SK-N-SH treated with all-trans-retinoic acid at 6 μM for 48 hours (cell line): ENCODE results near the gene MLST8.

Experiments
- ATAC-seq: fragments of 200-7000 bp; cut with Tn5 transposase; 3 replicates; pipeline ENCODE4 v1.9.1; 2020; ENCODE audit warnings: mild to moderate bottlenecking, moderate library complexity
- ARNTL ChIP-seq: fragments of 450-650 bp; formaldehyde crosslinking; IDR thresholded peaks from 2 replicates; pipeline ENCODE4 v1.5.0; 2020; ENCODE audit warnings: low read depth, mild to moderate bottlenecking, moderate library complexity, borderline replicate concordance
- BACH2 ChIP-seq: fragments of 250-450 bp; sonication (Bioruptor Pico); IDR thresholded peaks from 2 replicates; pipeline ENCODE4 v1.9.0; 2021; ENCODE audit warnings: mild to moderate bottlenecking, borderline replicate concordance
- GLIS3 ChIP-seq: fragments of 250-450 bp; sonication (Bioruptor Pico); IDR thresholded peaks from 2 replicates; pipeline ENCODE4 v1.5.0; 2020; ENCODE audit warnings: mild to moderate bottlenecking, moderate library complexity
- ISL1 ChIP-seq: fragments of 250-450 bp; sonication (Bioruptor Pico); IDR thresholded peaks from 2 replicates; pipeline ENCODE4 v2.1.2; 2022; ENCODE audit warnings: mild to moderate bottlenecking, moderate library complexity
- PPARA ChIP-seq: fragments of 250-450 bp; sonication (Bioruptor Pico); IDR thresholded peaks from 2 replicates; pipeline ENCODE4 v1.5.0; 2020; ENCODE audit warnings: mild to moderate bottlenecking, borderline replicate concordance
- TCF4 ChIP-seq: fragments of 250-450 bp; sonication (Bioruptor Pico); IDR thresholded peaks from 2 replicates; pipeline ENCODE4 v1.8.0; 2021; ENCODE audit warnings: mild to moderate bottlenecking, moderate library complexity, borderline replicate concordance
- TOX ChIP-seq: fragments of 250-450 bp; sonication (Bioruptor Pico); IDR thresholded peaks from 2 replicates; pipeline ENCODE4 v1.8.0; 2021; ENCODE audit warnings: mild to moderate bottlenecking, moderate library complexity, borderline replicate concordance
- ZC3H10 ChIP-seq: fragments of 250-450 bp; sonication (Bioruptor Pico); IDR thresholded peaks from 2 replicates; pipeline ENCODE4 v1.5.1; 2021; ENCODE audit warnings: mild to moderate bottlenecking, moderate library complexity
- ZFP3 ChIP-seq: fragments of 250-450 bp; sonication (Bioruptor Pico); IDR thresholded peaks from 2 replicates; pipeline ENCODE4 v1.5.0; 2020; ENCODE audit warnings: mild to moderate bottlenecking, moderate library complexity
- ZNF565 ChIP-seq: fragments of 450-650 bp; formaldehyde crosslinking; conservative IDR thresholded peaks from 2 replicates; pipeline ENCODE4 v1.5.0; 2020; ENCODE audit warnings: low read depth, mild to moderate bottlenecking, moderate library complexity
- TF ChIP-seq, protein P1 (sequence below): fragments of 250-450 bp; sonication (Bioruptor Pico); IDR thresholded peaks from 2 replicates; pipeline ENCODE4 v1.5.0; 2020; ENCODE audit warnings: mild to moderate bottlenecking, moderate library complexity
- TF ChIP-seq, protein P2 (sequence below): fragments of 250-450 bp; sonication (Bioruptor Pico); IDR thresholded peaks from 2 replicates; pipeline ENCODE4 v1.8.0; 2021; ENCODE audit warnings: low read depth, mild to moderate bottlenecking, moderate library complexity, borderline replicate concordance
- TF ChIP-seq, protein P3 (sequence below): fragments of 250-450 bp; sonication (Bioruptor Pico); IDR thresholded peaks from 2 replicates; pipeline ENCODE4 v1.8.0; 2020; ENCODE audit warnings: mild to moderate bottlenecking, moderate library complexity, borderline replicate concordance
- TF ChIP-seq, protein P4 (sequence below): fragments of 250-450 bp; sonication (Bioruptor Pico); IDR thresholded peaks from 2 replicates; pipeline ENCODE4 v1.5.1; 2021; ENCODE audit warnings: mild to moderate bottlenecking, moderate library complexity

The MLST8 gene

DNA sequence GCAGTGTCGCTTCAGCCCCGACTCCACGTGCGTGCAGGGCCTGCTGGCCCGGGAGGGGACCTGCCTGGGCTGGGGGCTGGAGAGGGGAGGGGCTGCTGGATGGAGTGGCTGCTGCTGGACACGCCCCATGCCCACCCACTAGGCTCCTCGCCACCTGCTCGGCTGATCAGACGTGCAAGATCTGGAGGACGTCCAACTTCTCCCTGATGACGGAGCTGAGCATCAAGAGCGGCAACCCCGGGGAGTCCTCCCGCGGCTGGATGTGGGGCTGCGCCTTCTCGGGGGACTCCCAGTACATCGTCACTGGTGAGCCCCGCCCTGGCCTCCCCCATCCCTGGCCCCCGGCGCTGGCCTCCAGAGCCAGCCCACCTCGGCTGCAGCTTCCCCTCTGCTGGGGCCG, 3.1 kb downstream of the MLST8 start:
- ATAC-seq: no peak

DNA sequence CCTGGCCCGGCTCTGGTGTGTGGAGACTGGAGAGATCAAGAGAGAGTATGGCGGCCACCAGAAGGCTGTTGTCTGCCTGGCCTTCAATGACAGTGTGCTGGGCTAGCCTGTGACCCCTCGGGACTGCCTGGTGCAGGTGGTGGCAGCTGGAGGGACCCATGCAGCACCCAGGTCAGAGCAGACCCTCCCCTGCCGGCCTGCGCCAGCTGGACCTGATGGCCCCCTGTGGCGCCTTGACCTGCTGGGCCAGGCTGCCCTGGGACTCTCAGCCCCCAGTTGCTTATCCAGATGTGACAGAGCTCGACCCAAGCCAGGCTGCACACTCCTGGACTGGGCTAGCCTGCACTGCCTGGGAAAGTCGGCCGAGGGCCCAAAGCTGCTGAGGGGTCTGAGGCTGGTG, 3.5 kb downstream of the MLST8 start:
- no peak for ATAC-seq
- TF ChIP-seq TOX (no peak), ISL1 (no peak), ARNTL (CRISPR knock-in tag) (no peak), ZNF565 (CRISPR knock-in tag) (no peak), ZC3H10 (CRISPR knock-in tag) (no peak), TCF4 (CRISPR knock-in tag) (no peak)
- TF ChIP-seq, protein P1, sequence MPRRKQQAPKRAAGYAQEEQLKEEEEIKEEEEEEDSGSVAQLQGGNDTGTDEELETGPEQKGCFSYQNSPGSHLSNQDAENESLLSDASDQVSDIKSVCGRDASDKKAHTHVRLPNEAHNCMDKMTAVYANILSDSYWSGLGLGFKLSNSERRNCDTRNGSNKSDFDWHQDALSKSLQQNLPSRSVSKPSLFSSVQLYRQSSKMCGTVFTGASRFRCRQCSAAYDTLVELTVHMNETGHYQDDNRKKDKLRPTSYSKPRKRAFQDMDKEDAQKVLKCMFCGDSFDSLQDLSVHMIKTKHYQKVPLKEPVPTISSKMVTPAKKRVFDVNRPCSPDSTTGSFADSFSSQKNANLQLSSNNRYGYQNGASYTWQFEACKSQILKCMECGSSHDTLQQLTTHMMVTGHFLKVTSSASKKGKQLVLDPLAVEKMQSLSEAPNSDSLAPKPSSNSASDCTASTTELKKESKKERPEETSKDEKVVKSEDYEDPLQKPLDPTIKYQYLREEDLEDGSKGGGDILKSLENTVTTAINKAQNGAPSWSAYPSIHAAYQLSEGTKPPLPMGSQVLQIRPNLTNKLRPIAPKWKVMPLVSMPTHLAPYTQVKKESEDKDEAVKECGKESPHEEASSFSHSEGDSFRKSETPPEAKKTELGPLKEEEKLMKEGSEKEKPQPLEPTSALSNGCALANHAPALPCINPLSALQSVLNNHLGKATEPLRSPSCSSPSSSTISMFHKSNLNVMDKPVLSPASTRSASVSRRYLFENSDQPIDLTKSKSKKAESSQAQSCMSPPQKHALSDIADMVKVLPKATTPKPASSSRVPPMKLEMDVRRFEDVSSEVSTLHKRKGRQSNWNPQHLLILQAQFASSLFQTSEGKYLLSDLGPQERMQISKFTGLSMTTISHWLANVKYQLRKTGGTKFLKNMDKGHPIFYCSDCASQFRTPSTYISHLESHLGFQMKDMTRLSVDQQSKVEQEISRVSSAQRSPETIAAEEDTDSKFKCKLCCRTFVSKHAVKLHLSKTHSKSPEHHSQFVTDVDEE: no peak

More for the DNA sequence above, 3.1 kb downstream of the MLST8 start:
- no peak for TF ChIP-seq ZNF565 (CRISPR knock-in tag)
- TF ChIP-seq, protein P2, sequence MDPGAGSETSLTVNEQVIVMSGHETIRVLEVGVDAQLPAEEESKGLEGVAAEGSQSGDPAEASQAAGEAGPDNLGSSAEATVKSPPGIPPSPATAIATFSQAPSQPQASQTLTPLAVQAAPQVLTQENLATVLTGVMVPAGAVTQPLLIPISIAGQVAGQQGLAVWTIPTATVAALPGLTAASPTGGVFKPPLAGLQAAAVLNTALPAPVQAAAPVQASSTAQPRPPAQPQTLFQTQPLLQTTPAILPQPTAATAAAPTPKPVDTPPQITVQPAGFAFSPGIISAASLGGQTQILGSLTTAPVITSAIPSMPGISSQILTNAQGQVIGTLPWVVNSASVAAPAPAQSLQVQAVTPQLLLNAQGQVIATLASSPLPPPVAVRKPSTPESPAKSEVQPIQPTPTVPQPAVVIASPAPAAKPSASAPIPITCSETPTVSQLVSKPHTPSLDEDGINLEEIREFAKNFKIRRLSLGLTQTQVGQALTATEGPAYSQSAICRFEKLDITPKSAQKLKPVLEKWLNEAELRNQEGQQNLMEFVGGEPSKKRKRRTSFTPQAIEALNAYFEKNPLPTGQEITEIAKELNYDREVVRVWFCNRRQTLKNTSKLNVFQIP: no peak
- TF ChIP-seq PPARA: no peak
- TF ChIP-seq, protein P1: no peak
- no peak for TF ChIP-seq ZFP3 (CRISPR knock-in tag)
- no peak for TF ChIP-seq GLIS3 (CRISPR knock-in tag)
- TF ChIP-seq ISL1: no peak
- TF ChIP-seq, protein P3, sequence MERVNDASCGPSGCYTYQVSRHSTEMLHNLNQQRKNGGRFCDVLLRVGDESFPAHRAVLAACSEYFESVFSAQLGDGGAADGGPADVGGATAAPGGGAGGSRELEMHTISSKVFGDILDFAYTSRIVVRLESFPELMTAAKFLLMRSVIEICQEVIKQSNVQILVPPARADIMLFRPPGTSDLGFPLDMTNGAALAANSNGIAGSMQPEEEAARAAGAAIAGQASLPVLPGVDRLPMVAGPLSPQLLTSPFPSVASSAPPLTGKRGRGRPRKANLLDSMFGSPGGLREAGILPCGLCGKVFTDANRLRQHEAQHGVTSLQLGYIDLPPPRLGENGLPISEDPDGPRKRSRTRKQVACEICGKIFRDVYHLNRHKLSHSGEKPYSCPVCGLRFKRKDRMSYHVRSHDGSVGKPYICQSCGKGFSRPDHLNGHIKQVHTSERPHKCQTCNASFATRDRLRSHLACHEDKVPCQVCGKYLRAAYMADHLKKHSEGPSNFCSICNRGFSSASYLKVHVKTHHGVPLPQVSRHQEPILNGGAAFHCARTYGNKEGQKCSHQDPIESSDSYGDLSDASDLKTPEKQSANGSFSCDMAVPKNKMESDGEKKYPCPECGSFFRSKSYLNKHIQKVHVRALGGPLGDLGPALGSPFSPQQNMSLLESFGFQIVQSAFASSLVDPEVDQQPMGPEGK (CRISPR knock-in tag): no peak
- no peak for TF ChIP-seq BACH2 (CRISPR knock-in tag)
- no peak for TF ChIP-seq ZC3H10 (CRISPR knock-in tag)

DNA sequence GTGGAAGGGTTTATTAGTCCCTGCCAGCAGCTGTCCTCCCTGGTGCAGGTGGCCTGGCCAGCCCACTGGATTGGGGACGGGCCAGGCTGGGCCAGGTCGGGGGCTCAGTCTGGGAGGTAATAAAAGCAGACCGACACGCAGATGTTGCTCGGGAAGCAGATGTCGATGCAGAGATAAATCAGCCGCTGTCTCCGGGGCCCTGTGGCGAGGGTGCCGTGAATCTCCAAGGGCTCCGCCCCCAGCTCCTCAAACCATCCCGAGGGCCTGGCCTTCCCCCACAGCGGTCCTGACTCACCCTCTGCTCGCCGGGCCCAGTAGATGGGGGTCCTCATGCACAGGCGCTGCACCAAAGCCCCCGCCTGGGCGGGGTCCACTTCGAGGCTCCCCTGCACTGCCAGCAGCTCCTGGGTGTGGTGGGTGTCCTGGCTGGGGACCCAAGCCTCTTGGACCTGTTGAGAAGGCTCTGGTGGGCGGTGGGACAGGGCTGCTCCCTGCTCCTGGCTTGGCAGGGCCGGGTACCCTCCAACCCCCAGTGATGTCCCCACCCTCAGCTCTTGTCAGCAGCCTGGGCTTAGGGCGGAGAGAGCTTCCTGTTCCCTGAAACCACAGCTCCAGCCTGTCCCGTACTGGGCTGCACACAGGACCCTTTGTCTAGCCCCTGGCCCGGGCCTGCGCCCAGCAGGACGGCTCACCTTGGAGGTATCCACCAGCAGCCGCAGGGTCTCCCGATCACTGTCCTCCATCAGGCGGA, 4.2 kb downstream of the MLST8 start:
- ATAC-seq: no peak
- TF ChIP-seq ARNTL (CRISPR knock-in tag) (no peak), GLIS3 (CRISPR knock-in tag) (no peak), BACH2 (CRISPR knock-in tag) (no peak), ZC3H10 (CRISPR knock-in tag) (no peak)
- TF ChIP-seq, protein P4, sequence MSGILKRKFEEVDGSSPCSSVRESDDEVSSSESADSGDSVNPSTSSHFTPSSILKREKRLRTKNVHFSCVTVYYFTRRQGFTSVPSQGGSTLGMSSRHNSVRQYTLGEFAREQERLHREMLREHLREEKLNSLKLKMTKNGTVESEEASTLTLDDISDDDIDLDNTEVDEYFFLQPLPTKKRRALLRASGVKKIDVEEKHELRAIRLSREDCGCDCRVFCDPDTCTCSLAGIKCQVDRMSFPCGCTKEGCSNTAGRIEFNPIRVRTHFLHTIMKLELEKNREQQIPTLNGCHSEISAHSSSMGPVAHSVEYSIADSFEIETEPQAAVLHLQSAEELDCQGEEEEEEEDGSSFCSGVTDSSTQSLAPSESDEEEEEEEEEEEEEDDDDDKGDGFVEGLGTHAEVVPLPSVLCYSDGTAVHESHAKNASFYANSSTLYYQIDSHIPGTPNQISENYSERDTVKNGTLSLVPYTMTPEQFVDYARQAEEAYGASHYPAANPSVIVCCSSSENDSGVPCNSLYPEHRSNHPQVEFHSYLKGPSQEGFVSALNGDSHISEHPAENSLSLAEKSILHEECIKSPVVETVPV: no peak
- TF ChIP-seq, protein P1: no peak
- TF ChIP-seq, protein P2: no peak
